HL-60/S4 treated with phorbol 12-myristate 13-acetate at 8.2 ng/mL for 4 days and 3 days (cell line): Measurements from ENCODE around the gene AOAH.

ENCODE experiments used
- in situ Hi-C: fragments of 300-500 bp; cut with MboI; formaldehyde crosslinking; loops from 2 replicates; pipeline ENCODE4 v1.15.0; 2022; ENCODE audit warnings: low sequenced_read_pairs

The AOAH gene

DNA sequence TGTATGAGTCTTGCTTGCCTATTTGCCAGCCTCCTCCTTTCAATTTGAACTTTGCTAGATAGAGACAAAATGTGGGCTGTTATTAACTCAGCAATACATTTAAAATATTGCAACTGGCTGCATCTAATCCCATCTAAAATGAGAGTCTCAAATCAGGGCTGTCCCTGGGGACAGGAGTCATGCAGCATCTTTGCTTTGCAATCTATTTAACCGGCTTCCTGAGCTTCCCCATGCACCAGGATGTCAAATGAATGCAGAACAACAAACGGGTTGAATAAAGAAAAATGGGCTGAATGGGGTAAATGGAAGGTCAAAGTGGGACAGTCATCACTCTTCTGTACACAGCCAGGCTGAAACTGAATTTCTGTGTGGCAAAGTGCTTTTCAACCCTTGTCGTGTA is 89.2 kb downstream of the AOAH start:
- in situ Hi-C loops, result no loop called here

DNA sequence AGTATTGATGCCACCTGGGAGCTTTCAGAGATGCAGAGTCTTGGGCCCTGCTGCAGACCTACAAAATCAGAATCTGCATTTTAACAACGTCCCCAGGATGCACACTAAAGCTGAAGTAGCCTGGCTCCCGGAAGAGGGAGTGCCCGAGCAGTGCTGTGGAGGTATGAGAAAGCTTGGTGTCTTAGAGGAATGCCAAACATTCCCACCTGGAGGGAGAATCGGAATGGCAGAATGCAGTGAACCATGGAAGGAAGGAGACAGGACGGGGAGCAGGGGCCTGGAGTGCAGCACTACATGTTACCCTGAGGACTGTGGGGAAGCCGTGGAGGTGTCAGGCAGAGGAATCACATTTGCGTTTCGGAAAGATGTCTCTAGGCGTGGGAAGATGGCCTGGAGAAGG is 90.9 kb downstream of the AOAH start:
- in situ Hi-C loops, result no loop called here

DNA sequence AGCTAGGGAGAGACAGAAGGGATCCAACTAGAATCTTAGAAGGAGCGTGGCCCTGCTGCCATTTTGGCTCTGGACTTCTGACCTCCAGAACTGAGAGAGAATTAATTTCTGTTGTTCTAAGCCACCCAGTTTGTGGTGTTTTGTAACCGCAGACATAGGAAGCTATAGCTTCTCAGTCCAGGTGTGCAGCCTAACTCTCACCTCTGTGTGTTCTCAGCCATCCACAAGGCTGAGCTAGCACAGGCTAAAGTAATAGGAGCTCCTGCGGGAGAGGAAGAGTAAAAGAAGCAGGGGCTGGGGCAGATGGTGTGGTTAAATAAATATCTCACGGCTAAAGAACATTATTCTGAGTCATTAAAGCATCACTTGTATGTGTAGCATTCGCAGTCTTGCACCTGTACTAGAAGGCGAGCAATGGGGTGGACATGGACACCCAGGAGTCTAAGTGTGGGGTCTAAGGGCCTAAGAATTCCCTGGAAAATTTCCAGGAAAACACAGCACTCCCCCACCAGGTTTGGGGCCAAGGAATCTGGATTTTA is 94.1 kb downstream of the AOAH start:
- in situ Hi-C loops, result no loop called here

DNA sequence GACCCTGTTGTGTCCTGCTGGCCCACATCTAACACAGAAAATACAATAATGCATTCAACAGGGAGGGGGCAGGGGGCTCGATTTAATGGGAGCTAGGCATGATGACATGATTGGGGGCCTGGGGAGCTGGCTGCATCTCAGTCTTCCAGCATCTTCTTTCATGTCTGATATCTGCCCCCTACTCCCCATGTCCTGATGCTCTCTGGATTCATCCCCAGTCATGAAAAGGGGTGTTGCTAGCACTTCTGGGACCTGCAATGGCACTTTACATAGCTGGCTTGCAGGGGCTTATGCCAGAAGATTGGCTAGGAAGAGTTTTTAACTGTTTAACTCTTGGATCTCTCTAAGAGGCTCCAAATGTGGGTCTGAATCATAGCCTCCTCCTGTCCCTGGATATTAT is 94.9 kb downstream of the AOAH start:
- in situ Hi-C loops, result no loop called here

DNA sequence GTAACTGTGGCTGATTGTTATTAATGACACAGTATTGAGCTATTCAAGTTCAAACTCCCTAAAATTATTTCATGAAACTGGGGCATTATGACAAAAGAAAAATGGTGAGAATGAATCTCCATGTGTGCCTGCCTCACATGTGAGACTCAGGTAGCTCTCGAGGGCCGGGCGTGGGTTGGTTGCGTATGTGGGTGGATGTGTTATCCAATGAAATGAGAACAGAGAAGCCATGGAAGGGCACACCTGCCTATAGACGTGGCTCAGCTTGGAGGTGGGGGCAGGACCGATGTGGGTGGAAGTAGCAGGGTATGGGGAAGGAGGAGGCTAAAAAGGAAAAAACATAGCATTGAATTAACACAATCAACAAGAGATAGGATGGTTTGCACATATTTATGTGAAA is 96.5 kb downstream of the AOAH start:
- in situ Hi-C loops, result no loop called here

DNA sequence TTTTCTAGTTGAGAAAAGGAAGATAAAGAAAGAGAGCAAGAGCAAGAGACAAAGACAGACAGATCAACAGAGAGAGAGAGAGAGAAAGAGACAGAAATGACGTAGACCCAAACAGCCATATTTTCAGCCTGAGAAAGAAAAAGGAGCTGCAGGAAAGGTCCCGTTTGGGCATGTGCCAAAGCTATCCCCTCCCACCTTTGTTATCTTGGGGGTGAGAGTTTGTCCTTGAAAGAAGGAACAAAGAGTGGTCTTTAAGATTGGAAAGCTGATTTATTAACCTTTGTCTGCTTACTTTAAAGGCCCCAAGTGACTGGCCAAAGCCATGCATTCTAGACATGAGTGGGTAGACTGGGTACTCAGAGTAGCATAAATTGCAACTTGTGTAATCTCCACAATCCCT is 98.2 kb downstream of the AOAH start:
- in situ Hi-C loops, result no loop called here

DNA sequence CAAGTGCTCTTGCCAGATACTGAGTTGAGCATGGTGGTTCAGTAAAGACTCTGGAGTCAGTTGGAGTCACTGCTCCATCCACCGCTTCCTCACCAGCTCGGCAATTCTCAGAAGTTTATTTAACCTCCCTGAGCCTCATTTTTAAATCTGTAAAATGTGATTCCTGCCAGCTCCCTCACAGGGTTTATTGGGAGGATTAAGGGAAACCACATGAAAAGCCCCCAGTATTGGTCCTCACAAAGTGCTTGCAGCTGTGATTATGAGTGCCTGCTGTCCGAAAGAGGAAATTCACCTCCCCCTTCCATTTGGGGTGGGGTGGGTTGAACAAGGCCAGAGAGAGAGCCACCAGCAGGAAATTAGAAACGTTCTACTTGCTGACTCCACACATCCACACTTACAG is 99.0 kb downstream of the AOAH start:
- in situ Hi-C loops, result no loop called here

DNA sequence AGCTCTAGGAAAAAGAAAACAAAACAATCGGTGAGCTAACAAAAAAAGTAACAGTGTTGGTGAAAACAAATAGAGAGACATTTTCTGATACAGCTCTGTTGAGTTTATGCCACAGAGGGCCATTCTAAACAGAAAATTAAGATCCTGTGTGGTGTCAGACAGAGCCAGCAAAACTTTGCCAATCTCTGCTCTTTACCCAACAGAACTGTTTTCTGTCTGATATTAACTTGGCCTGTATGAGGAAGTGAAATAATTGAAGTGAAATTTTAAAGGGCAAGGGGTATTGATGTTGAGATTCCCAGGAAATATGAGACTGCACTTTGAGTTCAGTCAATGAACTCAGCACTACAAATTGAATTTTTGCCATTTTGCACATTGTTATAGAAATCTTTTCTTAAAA is 101.0 kb downstream of the AOAH start:
- in situ Hi-C loops, result no loop called here

DNA sequence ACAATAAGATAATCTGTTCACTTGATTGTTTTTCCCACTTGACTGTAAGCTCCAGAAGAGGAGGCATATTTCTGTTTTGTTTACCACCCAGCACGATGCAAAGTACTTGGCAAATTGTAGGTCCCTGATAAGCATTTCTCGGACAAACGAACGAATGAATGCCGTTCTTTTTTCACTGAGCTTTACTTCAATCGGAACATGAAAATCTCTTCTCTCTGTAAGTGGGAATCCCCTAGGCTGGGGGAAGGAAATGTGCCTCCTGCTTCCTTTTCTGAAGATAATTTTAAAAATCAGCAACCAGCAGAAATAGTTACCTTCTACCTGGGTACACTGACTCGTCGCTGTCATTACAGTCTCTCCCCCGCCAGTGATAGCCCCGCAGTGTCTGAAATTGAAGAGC is 102.9 kb downstream of the AOAH start:
- in situ Hi-C loops, result no loop called here

DNA sequence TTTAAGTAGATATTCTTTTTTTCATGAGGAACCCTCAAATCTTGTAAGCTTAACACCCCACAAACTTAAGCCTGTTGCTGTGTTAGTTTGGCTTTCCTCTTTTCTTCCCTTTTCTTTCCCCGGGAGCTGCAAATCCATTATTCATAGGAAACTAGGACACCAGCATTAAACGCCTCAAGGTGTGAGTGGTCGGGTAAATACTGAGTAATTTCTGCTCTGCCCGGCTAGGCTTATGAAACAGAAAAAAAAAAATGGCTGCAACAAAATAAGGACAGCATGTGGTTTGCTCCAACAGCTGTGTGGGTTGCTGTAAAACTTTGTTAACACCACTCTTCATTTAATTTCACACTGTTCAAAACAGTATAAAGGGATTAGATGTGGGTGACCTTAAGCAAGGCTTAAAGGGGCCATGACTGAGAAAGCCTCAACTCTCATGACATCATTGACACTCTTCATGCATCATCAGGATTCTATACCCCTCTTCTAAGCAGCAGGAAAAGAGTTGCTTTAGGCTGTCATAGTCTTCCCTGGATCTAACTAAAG is 104.1 kb downstream of the AOAH start:
- in situ Hi-C loops, result no loop called here

DNA sequence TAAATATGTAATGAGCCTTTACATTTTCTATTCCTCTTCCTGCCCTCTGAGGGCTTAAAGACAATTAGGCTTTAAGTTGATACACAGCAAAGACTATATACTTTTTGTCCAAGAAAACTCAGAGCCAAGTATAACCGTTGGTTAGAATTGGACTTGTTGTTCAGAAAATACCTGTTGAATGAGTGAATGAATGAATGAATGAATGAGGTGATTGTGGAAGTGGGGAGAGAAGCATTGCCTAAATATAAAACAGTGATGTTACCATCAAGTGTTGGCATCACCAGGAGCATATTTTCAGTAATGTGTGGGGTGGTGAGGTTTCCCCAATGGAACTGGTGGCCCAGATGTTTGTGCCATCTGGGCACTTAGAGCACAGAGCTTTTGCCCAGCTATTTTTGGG is 106.9 kb downstream of the AOAH start:
- in situ Hi-C loops, result no loop called here

DNA sequence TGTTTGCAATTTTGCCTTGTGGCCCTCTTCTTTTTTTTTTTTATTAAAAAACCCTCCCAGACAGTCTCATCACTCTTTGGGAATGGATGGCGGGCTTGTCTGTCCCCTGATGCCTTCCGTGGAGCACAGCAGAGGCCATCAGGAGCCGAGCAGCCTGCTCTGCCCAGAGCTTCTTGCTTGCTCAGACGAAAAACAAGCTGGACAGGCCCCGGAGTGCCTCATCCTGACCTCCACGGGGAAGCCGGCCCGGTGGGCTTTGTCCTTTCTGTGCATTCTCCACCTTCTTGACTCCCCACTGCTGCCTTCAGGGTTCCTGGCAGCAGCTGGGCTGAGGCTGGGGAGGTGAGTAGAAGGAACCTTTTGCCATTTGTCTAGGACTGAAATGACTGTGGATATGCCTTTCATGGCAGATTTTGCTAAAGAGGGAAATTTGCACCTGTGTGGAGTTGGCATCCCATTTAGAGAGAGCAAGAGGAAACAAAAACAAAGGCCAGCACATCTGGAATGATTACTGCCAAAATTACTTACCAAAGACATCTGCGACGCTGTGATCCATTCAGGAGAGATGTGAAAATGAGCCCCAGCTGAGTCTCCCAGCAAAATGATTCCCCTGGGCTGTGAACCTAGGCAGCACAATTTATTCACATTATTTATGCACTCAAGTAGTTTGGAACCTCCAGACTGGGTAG is 108.3 kb downstream of the AOAH start:
- in situ Hi-C loops, result no loop called here

DNA sequence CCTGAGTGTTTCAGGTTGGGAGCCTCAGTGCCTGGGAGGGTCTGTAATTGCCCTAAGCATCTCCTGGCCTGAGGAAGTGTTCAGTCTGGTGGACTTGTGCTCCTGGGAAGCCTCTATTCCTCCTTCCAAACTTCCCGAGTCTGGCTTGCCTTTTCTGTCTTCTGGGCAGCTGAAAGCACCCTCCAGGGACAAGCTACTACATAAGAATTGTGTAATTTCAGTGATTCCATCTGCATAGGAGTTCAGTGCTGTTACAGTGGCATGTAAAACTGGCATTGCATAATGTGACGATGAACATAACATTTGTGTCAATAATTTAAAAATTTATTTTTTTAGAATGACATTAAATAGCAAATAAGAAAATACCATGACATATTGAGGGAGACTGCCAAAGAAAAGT is 109.3 kb downstream of the AOAH start:
- in situ Hi-C loops, result no loop called here

DNA sequence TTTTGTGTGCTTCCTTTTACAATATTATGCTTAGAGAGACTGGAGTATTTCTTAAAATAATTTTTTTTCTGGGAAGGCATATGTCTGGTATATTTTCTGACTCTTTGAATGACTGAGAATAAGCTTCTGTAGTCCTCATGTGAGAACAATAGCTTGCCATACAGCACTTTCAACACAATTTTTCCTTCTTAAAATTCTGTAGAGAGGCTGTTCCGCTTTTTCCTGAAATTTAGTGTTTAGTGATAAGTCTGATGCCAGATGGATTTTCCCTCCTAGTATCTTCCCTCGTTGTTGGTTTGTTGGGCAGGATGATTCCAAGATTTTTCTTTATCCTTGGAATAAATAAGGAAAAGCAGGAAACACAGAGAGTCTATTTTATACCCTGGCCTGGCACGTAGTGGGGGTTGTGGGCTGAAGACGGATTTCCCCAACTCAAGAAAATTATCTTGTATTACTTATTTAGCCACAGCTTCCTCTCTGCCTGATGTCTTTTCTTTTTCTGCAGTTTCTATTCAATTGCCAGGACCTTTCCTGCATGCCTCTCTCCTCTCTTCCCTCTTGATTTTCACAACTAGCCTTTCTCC is 111.2 kb downstream of the AOAH start:
- in situ Hi-C loops, result no loop called here

DNA sequence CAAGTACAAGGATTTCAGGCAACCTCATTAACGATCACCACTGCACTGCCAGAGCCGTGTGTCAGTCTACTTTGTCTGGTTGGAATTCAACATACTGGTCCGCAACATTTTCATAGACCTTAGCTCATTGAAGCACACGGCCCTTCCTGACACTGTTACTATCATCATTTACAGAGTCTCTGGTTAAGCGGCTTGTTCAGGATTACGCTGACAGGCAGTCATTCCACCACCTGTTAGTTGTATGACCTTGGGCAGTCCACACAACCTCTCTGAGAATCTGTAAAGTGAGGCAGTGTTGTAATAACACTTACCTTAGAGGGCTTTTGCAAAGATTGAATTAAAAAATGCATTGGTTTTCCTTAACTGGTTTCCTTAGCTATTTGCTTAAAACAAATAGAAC is 112.6 kb downstream of the AOAH start:
- in situ Hi-C loops, result no loop called here

DNA sequence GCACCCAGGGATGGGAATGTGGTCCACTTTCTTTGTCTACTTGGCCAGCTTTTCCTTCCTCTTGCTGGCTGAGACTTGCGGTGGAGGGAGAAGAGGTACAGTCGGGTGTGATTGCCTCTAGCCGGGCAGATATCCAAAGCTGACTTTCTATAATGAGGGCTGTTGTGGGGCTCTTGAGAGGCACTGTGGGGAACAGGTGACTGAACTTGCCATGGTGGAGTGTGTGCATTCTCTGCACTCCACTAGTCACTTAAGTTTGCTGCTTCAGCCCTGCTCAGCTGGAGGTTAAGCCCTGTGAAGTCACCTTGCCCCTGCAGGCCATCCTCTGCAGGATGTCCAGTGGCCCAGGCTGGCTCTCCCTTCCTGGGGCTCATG is 116.6 kb downstream of the AOAH start:
- in situ Hi-C loops, result no loop called here

DNA sequence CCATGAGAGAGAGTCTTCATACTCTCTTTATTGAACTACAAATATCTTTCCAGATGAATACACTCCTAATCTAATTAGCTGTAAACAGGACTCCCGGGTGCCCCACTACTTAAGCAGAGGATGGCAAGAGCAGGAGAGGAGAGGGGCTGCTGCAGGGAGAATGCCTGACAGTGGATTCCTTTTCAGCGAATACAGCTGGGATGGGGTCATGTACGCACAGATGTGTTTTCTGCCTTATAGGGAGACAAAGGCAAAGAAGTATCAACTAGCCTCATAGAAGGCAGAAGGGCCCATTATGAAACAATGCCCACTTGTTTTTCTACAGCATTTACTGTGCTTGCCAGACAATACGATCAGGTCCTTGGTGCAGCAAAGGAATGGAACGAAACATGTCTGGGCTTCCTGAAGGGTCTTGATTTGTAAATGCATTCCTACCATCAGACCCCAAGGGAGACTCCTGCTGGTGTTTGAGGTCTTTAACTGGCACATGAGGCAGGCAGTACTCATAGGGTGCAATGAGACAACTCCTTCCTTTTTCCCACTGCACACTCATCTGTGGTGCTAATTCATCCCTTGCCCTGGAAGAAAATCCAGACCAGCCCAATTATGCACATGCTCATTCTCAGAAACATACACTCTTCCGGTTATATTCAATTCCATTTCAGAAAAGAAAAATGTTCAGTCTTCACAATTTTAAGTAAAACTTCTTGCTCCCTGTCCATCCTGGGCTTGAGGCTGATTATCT is 117.1 kb downstream of the AOAH start:
- in situ Hi-C loops, result no loop called here

DNA sequence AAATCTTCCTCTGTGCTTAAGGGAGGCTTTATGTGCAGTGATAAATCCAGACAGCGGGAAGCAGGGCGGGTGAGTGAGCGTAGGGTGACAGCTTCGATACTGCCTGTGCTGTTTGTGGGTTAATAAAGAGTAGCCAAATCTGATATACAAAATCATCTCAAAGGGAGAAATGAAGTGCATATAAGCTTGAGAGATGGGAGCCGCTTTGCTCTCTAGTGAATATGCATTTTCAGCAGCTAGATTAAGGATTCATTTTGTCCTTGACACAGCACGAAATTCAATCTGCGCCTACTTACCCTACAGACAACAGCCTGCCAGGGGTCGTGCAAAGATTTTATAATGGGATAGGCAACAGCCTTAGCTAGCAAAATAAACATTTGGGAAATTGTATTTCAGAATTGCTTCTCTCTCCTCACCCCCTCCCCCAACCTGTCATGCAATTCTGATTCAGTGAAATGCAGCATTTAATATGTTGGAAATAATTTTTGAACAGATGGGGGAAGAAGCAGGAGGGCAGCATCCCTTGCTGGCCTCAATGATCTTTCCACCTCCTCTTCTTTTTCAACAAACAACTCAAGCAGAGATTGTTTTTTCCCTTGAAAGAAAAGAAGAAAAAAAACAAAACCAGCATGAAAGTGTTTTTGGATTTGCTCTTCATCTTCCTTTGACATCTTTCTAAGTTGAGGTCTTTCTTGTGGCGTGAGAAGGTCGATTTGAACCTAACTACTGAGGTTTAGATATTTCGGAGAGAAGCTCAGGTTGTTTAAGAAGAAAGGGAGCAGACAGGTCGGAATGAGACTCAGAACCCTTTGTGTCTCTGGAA is 117.9 kb downstream of the AOAH start:
- in situ Hi-C loops, result no loop called here

DNA sequence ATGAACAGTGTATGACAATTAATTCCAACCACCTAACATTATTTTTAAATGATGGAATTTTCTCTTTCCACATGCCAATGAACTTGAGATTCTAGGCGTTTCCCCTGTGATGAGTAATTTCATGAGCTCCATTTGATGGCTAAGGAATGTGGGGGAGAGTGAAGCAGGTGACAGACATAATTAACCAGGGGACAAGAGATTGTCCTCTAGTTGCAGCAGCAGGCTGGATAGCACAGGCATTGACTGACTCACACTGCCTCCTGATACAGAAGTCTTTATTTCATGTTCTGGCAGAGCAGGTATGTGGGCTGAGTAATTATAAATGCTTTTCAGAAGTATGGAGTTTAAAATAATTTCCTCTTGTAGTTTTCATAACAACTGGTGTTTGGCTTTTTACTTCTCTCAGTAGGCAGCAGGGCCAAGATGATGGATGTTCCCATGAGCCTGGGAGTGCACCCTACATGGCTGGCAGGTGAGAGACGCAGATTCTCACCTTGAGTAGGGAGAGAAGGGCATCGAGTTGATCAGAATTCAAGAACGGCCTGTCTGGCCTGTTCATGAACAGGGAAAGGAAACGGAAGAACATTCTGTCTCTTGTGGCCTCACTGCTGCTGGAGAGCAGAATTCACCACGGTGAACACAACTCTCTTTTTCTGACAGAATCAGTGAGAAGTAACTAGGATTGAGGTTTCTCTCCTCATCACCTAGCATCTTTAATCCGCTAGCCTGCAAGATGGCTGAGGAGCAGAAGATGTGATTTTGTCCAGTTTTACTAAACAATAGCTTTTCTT is 118.8 kb downstream of the AOAH start:
- in situ Hi-C loops, result no loop called here

DNA sequence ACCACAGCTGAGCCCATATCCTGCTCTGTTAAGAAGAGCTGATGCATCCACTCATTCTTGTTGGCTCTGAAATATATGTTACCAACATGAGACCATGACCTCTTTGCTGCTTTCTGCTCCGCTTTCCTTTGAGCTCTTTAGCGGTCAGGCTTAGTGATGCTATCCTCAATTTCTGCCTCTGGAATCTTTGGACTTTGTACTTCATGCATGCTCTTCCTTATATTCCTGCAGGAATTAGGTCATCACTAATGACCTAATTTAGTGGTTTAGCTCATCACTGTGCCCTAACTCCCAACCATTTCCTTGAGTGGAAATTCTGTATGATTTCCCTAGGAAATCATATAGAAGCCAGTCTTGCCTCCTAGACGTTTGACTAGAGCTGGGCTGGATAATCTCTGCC is 119.5 kb downstream of the AOAH start:
- in situ Hi-C loops, result no loop called here
